Limb (tissue), 2 donors: ENCODE results near the gene RAPGEF2.
A peak's percentile ranks its signal among the peaks of the same experiment; 100 is the strongest.
"Not testable (repeated sequence)": the region's sequence is repeated elsewhere in the genome, so short reads cannot be mapped to it uniquely, and the experiment has no call there.

ENCODE experiments used
- DNase-seq, 2 donors: peaks; one replicate each; pipeline ENCODE4 v3.0.0-alpha.2; 2016; ENCODE audit errors: extremely low spot score in 2 of 2

The RAPGEF2 gene

DNA sequence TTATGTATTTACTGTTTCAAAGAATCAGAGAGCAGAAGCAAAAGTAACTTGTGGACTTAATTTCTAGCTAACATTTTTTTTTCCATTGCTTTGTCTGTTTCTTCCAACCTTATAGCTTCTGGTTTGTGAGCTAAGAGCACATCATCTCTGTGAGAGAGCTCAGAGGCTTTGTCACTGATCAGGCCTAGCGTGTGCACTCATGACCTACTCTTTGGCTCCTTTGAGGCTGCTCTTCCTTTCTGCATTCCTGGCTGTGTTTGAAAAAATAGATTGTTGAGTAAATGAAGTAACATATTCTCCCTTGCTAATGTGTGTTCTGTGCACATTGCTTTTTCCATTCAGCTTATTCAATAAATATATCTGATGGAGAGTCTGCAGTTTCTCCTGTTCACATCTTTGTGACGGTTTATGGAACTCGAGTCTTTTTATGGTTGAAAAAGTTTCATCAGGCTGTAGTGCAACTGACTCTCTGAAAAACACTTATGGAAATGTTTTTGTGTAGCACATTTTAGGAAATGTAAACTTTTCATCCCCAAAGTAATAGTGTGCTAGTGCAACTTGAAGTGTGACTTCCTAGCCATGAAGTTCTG is 133.0 kb downstream of the RAPGEF2 start:
- DNase-seq, result no peak

DNA sequence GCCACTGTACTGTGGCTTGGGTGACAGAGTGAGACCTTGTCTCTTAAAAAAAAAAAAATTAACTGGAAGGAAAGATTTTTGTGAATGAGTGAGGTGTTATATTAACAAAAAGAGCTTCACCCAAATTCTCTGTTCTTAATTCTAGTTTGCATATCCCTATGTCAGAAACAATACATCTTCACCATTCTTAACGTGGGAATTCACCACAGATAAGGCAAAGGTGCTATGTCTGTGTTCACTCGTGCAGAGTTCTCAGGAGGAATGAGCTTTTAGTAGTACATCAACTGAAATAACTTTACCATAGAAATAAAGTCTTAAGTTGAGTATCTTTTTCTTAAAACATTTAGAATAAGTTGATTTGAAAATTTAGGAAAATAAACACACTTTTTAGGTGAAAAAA is 135.1 kb downstream of the RAPGEF2 start:
- no peak for DNase-seq

DNA sequence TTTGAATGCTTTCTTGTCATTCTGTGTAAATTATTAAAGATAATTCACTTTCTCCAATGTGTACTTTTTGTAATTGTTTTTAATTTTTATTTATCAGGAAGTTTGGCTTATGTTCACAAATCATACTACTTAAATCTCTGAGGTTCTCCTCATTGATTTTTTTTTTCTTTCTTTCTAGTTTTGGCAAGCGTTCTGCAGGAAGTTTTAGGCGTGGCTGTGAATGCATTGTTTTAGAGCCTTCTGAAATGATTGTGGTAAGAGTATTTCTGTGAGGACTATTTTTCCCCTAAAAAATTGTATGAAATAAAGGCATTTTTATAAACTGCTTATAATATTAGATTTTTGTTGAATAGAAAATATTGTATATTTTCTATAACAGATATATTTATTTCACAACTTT is 135.8 kb downstream of the RAPGEF2 start:
- no peak for DNase-seq

DNA sequence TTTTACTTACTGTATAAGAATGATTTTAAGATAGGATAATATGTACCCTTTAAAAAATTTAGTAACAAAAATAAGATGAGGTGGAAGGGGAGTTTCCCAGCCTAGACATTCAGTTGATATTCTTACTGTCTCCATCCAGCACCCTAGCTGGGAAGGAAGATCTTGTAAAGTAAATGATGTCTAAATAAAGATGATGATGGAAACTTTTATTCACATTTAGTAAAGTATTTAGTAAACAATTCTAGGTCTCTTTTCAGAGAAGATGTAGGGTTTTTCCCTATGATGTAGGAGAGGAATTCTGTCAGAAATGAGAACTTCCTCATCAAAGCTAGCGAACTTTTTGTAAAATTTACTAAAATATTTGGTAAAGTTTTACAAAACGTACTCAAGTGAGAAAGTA is 136.8 kb downstream of the RAPGEF2 start:
- DNase-seq, result no peak

DNA sequence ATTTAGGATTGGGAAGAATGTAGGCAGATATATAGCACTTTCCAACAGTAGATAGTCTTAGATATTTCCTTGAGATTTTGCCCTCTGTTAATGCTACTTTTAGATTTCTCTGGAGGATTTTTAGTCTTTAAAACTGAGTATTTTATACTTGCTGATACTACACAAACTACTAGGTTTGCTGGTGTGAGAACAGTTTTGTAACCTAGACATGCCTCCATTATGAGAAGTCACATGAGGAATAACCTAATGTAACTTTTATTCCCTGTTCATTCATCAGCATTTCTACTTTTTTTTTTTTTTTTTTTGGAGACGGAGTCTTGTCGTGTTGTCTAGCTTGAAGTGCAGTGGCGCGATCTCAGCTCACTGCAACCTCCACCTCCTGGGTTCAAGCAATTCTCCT is 137.2 kb downstream of the RAPGEF2 start:
- DNase-seq, result no peak

DNA sequence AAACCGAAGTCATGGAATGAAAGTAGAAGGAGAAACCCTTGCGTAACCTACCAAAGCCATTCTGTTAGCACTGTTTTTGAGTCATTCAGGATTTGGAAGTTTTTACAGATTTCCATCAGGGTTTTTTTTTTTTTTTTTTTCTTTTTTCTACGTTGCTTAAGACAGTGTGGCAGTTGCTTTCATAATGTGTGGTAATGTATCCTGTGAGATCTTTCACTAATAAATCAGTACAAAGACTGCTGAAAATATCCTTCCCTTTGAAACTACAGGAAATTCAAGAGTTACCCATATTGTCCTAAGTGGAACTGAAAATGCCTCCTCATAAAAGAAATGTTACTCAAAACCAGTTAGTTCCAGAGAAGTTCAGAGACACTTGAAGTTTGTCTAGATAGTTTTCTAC is 137.8 kb downstream of the RAPGEF2 start:
- DNase-seq, result no peak

DNA sequence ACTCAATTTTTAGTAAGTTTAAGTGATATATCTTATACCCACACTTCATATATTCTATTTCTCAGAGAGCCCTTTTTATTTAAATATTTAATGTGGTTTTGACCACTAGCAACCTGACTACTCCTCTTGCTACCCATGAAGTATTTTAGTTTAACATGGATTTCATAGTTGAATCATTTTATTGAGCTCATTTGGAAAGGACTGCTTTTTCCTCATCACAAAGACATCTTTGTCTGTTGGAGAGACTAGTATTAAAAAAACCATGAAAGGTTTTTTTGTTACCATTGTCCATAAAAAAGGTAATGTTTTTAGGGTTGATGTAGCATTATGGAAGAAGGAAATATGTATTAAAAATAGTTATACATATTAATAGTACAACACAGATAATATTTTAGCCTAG is 139.5 kb downstream of the RAPGEF2 start:
- no peak for DNase-seq

DNA sequence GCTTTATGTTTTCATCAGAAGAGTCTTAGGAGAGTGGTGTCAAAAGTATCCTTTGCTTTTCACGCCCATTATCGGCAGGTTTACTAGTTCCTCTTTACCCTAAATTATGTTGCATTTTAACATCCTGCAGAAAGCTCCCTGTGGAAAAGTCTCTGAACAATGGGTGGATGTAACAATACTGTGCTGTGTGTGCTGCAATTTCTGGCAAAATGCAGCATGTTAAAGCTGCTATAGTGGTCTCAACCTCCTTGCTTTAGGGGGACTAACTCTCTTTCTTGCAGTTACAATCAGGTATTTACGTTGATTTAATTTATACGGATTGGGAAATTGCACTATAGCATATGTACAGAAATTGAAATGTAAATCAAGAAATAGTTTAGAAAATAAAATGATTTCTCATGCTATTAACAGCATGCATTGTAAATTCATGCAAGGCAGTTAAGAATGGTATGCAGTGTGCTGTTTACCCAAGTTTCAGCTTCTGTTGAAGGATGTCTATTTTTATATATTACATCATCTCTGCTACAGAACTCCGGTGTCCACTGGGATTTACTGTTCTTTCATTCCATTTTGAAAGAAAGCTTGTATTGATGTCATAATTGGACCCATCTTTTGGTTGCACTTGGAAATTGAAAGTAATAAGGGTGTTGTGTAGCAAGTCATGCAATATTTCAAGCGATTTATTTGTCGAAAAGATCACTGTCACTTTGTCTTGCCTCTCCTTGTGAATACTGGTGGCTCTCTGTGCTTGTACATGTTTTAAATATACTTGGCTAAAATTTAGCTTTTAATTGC is 145.7 kb downstream of the RAPGEF2 start:
- DNase-seq, result peak in 1 of 2 donors; percentile 66

DNA sequence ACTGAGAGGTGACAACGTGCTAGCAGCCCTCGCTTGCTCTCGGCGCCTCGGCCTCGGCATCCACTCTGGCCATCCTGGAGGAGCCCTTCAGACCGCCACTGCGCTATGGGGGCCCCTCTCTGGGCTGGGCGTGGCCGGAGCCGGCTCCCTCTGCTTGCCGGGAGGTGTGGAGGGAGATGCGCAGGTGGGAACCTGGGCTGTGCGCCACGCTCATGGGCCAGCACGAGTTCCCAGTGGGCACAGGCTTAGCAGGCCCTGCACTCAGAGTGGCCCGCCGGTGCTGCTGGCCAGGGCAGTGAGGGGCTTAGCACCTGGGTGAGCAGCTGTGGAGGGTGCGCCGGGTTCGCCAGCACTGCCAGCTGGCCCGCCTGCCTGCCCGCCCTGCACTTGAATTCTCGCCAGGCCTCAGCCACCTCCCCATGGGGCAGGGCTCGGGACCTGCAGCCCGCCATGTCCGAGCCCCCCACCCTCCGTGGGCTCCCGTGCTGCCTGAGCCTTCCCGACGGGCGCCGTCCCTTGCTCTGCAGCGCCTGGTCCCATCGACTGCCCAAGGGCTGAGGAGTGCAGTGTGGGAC is 148.0 kb downstream of the RAPGEF2 start:
- no peak for DNase-seq

DNA sequence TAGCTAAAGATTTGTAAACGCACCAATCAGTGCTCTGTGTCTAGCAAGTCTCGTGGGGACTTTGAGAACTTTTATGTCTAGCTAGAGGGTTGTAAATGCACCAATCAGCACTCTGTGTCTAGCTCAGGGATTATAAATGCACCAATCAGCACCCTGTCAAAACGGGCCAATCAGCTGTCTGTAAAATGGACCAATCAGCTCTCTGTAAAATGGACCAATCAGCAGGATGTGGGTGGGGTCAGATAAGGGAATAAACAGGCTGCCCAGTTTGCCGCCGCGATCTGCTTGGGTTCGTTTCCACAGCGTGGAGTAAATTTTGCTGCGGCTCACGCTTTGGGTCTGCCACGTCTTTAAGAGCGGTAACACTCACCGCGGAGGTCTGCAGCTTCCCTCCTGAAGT is 148.7 kb downstream of the RAPGEF2 start:
- not testable (repeated sequence) for DNase-seq

DNA sequence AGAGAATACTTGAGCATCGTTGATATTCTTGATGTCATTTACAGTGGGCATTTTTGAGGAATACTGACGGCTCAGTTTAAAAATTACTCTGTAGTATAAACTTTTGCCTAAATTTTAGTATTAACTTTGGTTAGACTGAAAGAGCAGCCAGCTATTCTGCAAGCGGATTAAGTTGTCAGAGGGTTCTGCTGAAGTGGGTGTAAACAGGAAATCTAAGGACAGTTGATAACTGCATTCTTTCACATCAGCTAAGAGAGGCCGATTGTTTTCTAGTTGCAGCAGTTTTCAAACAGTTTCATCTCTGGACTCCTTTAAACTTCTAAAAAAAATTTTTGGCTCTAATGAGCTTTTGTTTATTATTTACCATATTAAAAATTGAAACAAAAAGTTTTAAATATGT is 149.6 kb downstream of the RAPGEF2 start:
- no peak for DNase-seq

DNA sequence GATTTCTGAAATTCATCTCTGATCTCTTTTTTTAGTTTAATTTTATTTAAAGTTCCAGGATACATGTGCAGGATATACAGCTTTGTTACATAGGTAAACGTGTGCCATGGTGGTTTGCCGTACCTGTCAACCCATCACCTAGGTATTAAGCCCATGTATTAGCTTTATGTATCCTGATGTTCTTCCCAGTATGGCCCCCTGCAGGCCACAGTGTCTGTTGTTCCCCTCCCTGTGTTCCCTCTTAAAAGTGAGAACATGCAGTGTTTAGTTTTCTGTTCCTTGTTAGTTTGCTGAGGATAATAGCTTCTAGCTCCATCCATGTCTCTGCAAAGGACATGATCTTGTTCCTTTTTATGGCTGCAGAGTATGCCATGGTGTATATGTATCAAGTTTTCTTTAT is 153.2 kb downstream of the RAPGEF2 start:
- no peak for DNase-seq

DNA sequence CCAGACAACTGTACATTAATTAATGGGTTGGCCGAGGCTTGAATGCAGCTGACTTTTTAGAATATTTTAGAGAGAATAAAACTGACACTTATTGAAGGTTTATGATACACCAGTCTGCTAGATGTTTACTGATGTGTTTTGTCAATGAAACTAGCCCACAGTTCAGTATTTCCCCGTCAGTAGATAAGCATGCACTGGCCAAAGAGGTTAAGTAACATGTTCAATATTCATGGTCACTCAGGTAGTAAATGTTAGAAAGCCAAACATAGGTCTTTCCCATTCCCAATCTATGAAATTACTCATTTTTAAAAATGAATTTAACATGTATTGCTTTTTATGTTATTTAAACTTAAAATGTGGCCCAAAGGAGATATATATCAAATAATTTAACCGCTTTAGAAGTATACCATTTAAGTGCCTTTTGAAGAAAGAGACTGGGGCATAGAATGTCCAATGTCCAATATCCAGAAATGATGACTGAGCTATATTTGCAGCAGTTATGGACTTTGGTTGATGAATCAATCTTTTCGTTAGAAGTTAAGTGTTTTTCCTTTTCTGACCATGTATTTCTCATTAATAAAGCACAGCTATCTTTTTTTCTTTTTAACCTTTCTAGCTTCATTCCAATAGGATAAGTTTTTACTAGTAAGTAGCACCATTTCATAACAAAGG is 156.1 kb downstream of the RAPGEF2 start:
- no peak for DNase-seq

DNA sequence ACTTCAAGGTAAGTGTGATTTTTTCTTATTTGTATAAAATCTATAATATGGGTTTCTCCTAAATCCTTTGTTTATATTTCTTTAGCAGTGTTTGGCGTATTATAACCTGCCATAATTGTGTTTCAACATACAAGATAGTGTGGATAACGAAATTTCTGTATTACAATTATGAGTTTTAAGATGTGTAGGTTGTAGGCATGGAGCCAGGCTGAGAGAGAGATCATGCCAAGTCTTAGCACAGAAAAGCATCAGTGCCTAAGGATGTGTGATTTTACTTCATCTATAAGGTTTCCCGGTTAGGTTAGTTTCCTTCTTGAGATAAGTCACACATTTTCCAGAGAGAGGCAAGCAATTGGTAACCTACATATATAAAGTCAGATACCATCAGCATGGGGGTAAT is 161.2 kb downstream of the RAPGEF2 start:
- no peak for DNase-seq

DNA sequence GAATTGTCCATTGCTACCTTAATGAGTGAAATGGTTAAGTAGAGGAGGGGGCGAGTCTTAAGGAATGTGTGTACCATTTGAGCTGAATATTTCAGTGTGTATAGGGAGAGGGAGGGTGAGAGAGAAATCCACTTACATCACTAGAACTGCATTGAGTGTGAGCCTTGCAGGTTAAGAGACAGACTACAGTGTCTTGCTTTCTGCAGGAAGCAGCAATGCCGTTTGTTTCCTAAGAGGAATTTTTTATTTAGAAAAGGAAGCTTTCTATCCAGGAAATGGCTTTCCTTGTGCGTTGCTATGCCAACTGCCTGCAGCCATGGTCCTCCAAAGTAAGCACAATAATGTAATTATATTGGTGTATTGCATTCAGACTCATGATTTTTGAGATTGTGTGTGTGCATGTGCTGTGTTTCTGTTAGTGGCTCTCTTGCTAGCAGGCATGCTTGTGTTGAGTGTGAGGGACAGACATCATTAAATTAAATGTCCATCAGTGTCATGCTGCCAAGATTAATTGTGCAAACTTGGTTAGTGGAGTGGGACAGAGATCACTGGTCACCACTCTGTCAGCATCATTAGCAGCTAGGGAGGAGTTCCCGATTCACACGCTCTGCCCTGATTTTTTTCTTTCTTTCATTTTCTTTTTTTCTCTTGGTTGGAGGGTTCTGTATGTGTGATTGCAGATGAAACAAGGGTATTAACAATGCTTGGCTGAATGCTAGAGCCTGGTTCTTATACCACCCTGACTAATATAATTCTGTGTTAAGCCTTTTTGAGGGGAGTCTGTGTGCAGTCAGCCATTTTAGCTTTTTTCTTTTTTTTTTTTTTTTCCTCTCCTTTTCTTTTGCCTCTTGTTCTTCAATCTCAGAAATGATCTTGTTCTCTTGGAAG is 164.3 kb downstream of the RAPGEF2 start:
- DNase-seq, result no peak

DNA sequence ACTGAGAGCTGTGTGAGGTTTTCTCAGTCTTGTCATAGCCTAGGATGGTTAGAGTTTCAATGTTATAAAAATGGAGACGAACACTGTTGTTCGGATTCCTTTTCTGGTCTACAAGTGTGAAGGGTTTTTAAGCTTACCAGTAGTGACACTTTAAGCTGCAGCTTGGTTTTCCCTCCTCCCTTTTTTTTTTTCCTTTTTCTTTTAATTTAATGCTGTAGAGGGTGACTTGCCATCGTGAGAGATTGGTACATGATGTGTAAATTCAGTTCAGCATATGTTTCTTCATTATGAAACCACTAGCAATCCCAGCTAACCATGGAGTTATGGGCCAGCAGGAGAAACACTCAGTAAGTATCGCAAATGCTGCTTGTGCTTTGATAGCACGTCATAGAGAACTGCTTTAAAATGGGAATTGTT is 165.0 kb downstream of the RAPGEF2 start:
- no peak for DNase-seq

DNA sequence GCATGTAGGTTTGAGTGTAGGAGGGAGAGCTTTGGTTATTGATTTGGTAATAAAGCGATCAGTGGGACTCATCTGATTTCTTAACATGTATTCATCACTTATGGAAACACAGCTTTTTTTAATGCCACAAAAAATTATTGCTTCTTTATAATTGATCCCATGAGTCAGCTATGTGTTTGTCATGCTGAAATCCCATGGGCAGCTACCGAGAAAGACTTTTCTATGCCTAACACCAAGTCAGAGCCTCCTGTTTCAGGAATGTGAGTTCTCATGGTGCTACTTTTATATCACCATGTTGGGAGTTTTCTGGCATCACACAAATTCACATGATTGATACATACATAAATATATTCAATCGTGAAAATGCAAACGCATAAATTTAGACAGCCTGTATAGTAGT is 165.7 kb downstream of the RAPGEF2 start:
- no peak for DNase-seq

DNA sequence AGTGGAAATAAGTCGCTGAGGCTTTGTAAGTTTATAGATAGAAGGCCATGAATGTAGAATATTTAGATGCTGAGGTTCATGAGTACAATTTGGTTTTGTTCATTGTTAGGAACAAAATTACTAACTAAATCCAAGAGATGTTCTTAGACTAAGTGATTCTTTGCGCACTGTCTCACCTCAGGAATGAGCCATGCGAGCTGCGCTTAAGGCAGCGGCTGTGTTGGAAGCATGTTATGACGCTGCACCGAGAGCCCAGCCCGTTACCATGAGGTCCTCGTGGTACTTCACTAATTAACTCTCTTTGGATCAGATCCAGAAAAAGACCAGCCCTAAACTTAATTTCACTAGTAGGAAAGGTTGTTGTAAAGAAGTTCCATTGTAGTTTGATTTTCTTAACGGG is 166.2 kb downstream of the RAPGEF2 start:
- no peak for DNase-seq

DNA sequence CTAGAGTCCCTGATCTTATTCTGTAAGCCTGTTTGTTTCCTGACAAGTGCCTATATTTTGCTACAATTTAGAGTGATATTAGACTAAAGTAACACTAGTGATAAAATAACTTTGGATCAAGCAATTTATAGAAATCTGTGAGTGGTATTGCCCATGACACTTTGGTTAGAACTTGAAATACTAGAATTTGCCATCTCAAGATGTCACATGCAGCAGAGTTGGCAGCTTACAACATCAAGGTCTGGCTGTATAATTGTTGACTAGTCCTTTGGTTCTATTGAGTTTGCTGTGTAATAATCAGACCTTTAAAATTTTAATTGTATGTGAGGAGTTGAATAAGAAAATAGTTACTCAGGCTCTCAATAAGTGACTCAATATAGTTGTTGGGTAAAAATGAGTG is 167.1 kb downstream of the RAPGEF2 start:
- DNase-seq, result no peak

DNA sequence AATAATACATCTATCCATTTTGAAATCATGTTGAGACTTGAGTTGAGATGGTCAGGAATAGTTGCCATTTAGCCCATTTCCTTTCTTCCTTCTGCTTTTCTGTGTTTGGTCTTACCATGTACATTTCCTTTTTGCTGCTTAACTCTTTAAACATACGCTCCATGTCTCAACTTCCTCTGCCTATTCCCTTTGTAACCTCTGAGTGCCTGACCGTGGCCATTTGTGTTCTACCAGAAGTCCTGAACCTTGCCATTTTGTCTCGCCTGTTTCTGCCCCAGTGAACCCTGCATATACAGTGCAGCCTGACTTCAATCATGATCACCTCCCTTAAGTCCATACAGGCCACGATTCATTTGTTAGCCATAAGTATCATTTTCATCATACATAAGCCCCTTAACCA is 169.0 kb downstream of the RAPGEF2 start:
- no peak for DNase-seq
